Endothelial cell of umbilical vein (primary cell): Measurements from ENCODE around the gene EHD3. TPM values are rescaled to one million over a fixed set of nuclear protein-coding genes. Genes with fewer than 3 reads are reported as not detected.

Experiments
- BruUV-seq: library from RNA; stranded (reverse); fragments of 400-500 nt; replicated peaks from 2 replicates; lab custom pipeline; 2021; lab: Mats Ljungman, UMichigan
- CTCF ChIA-PET: fragments of 300-600, 350-600 bp; sonication (Branson Sonifier 250); formaldehyde crosslinking; loops from one replicate; lab custom pipeline; 2021; ENCODE audit warnings: antibody characterized with exemption, inconsistent platforms; lab: Charles Lee
- POLR2A ChIA-PET: fragments of 300-600, 350-600 bp; sonication (Branson Sonifier 250); formaldehyde crosslinking; loops from one replicate; lab custom pipeline; 2021; ENCODE audit warnings: antibody characterized with exemption, inconsistent platforms; lab: Charles Lee
- DNase-seq: peaks from one replicate; pipeline ENCODE4 v3.0.0-alpha.2; 2011; ENCODE audit warnings: low read depth, low spot score
- FAIRE-seq: peaks from 2 replicates; lab custom pipeline; 2011; peaks lifted over from hg19 to GRCh38; lab: Jason Lieb, UNC
- H2AFZ ChIP-seq: 2 replicates; pipeline ENCODE4 v1.6.0; 2012; ENCODE audit warnings: low read depth, low read length, control low read depth, inconsistent platforms
- H3K27ac ChIP-seq: 2 replicates; pipeline ENCODE4 v1.5.1; 2011; ENCODE audit warnings: low read depth, mild to moderate bottlenecking, control low read depth, low read length, moderate library complexity; ENCODE audit not compliant: insufficient read depth
- H3K27me3 ChIP-seq, 2 experiments: 2 replicates each; pipeline versions ENCODE4 v1.6.0 to v1.6.1; 2011; ENCODE audit warnings: low read length in 2 of 2, mixed read lengths in 1 of 2; ENCODE audit not compliant: control insufficient read depth in 2 of 2, insufficient read depth in 2 of 2
- H3K36me3 ChIP-seq, 2 experiments: 2 replicates in 1 of 2; 3 replicates in 1 of 2; pipeline ENCODE4 v1.5.1; 2011; ENCODE audit warnings: low read length in 2 of 2, mild to moderate bottlenecking in 1 of 2, moderate library complexity in 1 of 2; ENCODE audit not compliant: control insufficient read depth in 2 of 2, insufficient read depth in 2 of 2; ENCODE audit errors: extremely low read depth in 1 of 2
- H3K4me1 ChIP-seq: 3 replicates; pipeline ENCODE4 v1.5.1; 2011; ENCODE audit warnings: mild to moderate bottlenecking, low read length; ENCODE audit not compliant: control insufficient read depth, insufficient read depth; ENCODE audit errors: extremely low read depth
- H3K4me2 ChIP-seq: 2 replicates; pipeline ENCODE4 v1.6.1; 2011; ENCODE audit warnings: low read length, control low read depth, mixed read lengths; ENCODE audit not compliant: insufficient read depth
- H3K4me3 ChIP-seq, 3 experiments: fragments of 200-600 bp in 1 of 3; sonication (generic), shearing (Covaris generic) in 1 of 3; replicated peaks in 1 of 3; 2 replicates each; pipeline ENCODE4 v1.5.1; 2011 to 2016; ENCODE audit warnings: control low read depth in 3 of 3, low read length in 3 of 3, mild to moderate bottlenecking in 2 of 3, inconsistent platforms in 1 of 3, low read depth in 1 of 3, moderate library complexity in 1 of 3; ENCODE audit not compliant: insufficient read depth in 1 of 3
- H3K79me2 ChIP-seq: 2 replicates; pipeline ENCODE4 v1.6.0; 2012; ENCODE audit warnings: low read length, inconsistent platforms; ENCODE audit not compliant: control insufficient read depth, insufficient read depth
- H3K9ac ChIP-seq: replicated peaks from 2 replicates; pipeline ENCODE3; 2011; ENCODE audit warnings: low read length, control low read depth; ENCODE audit not compliant: insufficient read depth; ENCODE audit errors: extremely low read depth
- H3K9me1 ChIP-seq: replicated peaks from 3 replicates; pipeline ENCODE4 v1.6.0; 2011; ENCODE audit warnings: mild to moderate bottlenecking, low read length; ENCODE audit not compliant: control insufficient read depth, insufficient read depth; ENCODE audit errors: extremely low read depth
- H3K9me3 ChIP-seq: replicated peaks from 2 replicates; pipeline ENCODE4 v1.5.1; 2012; ENCODE audit warnings: low read length, inconsistent platforms; ENCODE audit not compliant: control insufficient read depth, insufficient read depth
- H4K20me1 ChIP-seq: replicated peaks from 2 replicates; pipeline ENCODE3; 2011; ENCODE audit warnings: mild to moderate bottlenecking, low read length; ENCODE audit not compliant: control insufficient read depth, insufficient read depth; ENCODE audit errors: extremely low read depth
- EZH2 ChIP-seq: IDR thresholded peaks from 2 replicates; pipeline ENCODE4 v1.6.1; 2012; ENCODE audit warnings: borderline replicate concordance, low read depth, mild to moderate bottlenecking, moderate library complexity, low read length, inconsistent platforms; ENCODE audit not compliant: severe bottlenecking
- FOS ChIP-seq: IDR thresholded peaks from 2 replicates; pipeline ENCODE4 v1.6.1; 2011; ENCODE audit warnings: mild to moderate bottlenecking, low read length, moderate library complexity, borderline replicate concordance; ENCODE audit not compliant: insufficient read depth
- GATA2 ChIP-seq: IDR thresholded peaks from 2 replicates; pipeline ENCODE4 v1.7.0; 2011; ENCODE audit warnings: low read depth, mild to moderate bottlenecking, moderate library complexity, mixed read lengths, low read length; ENCODE audit not compliant: insufficient read length, insufficient read depth
- JUN ChIP-seq: IDR thresholded peaks from 2 replicates; pipeline ENCODE4 v1.6.1; 2011; ENCODE audit warnings: borderline replicate concordance, low read depth; ENCODE audit not compliant: insufficient read length, insufficient read depth
- MYC ChIP-seq: IDR thresholded peaks from one replicate; pipeline ENCODE4 v1.6.1; 2011; ENCODE audit warnings: mild to moderate bottlenecking, low read depth, low read length
- POLR2A ChIP-seq: IDR thresholded peaks from 2 replicates; pipeline ENCODE4 v1.6.1; 2012; ENCODE audit warnings: low read depth, mild to moderate bottlenecking, control low read depth, low read length
- POLR2AphosphoS5 ChIP-seq: IDR thresholded peaks from 2 replicates; pipeline ENCODE4 v1.6.1; 2012; ENCODE audit warnings: low read depth, mild to moderate bottlenecking, control low read depth, low read length, moderate library complexity; ENCODE audit not compliant: insufficient read depth
- dilution Hi-C: fragments of 300-500 bp; cut with MboI; formaldehyde crosslinking; loops from one replicate; pipeline ENCODE4 v1.15.0; 2019; ENCODE audit warnings: low sequenced_read_pairs; ENCODE audit not compliant: extremely low pct_ligation_motif_present
- intact Hi-C: fragments of 100-400 bp; cut with micrococcal nuclease; formaldehyde crosslinking; loops from one replicate; pipeline ENCODE4 v1.10.0; 2022
- polyA plus RNA-seq, 4 experiments: library from polyadenylated mRNA; depleted of rRNA in 3 of 4; stranded (reverse) in 3 of 4; unstranded in 1 of 4; fragments of >200 nt; gene quantifications; 2 replicates each; pipeline versions ENCODE4 v1.2.1 to v1.2.3, GENCODE V29; 2011 to 2012; ENCODE audit warnings: missing spikeins in 1 of 4
- total RNA-seq: library from RNA; stranded (reverse); gene quantifications from 2 replicates; pipeline ENCODE4 v1.2.3, GENCODE V29; 2021
- TF ChIP-seq, protein P1 (sequence below), 2 donors: IDR thresholded peaks; 1 replicate in 1 of 2; 2 replicates in 1 of 2; pipeline ENCODE4 v1.5.1; 2011; ENCODE audit warnings: low read length in 2 of 2, mild to moderate bottlenecking in 2 of 2, moderate library complexity in 2 of 2, control low read depth in 1 of 2, inconsistent platforms in 1 of 2, low read depth in 1 of 2; ENCODE audit not compliant: insufficient read depth in 1 of 2; ENCODE audit errors: extremely low read depth in 1 of 2
- TF ChIP-seq, protein P2 (sequence below): IDR thresholded peaks from 2 replicates; pipeline ENCODE4 v1.6.1; 2011; ENCODE audit not compliant: insufficient read depth, insufficient read length

Gene EHD3
- total and polyA plus RNA-seq, 2 donors (not counting 3 experiments of a cell fraction or from before 2014, with no cell fraction given) = 6.5 to 12.1 TPM

DNA sequence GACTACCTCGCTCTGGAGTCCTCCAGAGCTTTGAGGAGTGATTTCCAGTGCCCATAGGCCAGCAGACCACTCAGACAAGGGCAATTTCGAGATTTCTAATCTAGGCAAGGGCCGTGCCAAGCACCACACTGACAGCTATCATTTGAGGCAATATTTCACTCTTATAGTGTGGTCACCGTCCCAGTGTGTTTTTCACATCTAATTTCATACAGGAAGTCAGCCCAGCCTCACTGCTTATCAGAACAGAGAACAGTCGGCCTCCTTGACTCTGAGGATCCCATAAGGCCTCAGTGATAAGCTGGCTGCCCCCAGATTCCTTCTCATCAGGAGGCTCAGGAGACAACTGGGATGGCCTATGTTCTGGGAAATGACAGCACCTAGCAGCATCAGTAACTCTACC lies 17.2 kb upstream of the EHD3 start:
- no TSS peak for BruUV-seq
- FAIRE-seq = no peak

More for the DNA sequence above, 17.2 kb upstream of the EHD3 start:
- no peaks in the 10 kb centered on the region for H4K20me1 ChIP-seq
- no peak overlapping the region for H2AFZ ChIP-seq
- no peaks in the 10 kb centered on the region for H3K36me3 ChIP-seq
- ChIA-PET POLR2A (no interaction called here), CTCF (no interaction called here)
- no peak overlapping the region for H3K4me3 ChIP-seq
- no peaks in the 10 kb centered on the region for H3K79me2 ChIP-seq
- no peaks in the 10 kb centered on the region for H3K27me3 ChIP-seq
- intact Hi-C loops = no loop called here
- no peak overlapping the region for H3K9ac ChIP-seq
- no peaks in the 10 kb centered on the region for H3K9me1 ChIP-seq
- dilution Hi-C loops = no loop called here
- no peak overlapping the region for H3K27ac ChIP-seq
- no peaks in the 10 kb centered on the region for H3K4me1 ChIP-seq
- H3K4me2 ChIP-seq = no peak overlapping the region
- no peaks in the 10 kb centered on the region for H3K9me3 ChIP-seq
- no peak for DNase-seq
- TF ChIP-seq JUN (no peak), EZH2 (no peak), POLR2AphosphoS5 (no peak), MYC (no peak), GATA2 (no peak), FOS (no peak), POLR2A (no peak)
- TF ChIP-seq, protein P1, sequence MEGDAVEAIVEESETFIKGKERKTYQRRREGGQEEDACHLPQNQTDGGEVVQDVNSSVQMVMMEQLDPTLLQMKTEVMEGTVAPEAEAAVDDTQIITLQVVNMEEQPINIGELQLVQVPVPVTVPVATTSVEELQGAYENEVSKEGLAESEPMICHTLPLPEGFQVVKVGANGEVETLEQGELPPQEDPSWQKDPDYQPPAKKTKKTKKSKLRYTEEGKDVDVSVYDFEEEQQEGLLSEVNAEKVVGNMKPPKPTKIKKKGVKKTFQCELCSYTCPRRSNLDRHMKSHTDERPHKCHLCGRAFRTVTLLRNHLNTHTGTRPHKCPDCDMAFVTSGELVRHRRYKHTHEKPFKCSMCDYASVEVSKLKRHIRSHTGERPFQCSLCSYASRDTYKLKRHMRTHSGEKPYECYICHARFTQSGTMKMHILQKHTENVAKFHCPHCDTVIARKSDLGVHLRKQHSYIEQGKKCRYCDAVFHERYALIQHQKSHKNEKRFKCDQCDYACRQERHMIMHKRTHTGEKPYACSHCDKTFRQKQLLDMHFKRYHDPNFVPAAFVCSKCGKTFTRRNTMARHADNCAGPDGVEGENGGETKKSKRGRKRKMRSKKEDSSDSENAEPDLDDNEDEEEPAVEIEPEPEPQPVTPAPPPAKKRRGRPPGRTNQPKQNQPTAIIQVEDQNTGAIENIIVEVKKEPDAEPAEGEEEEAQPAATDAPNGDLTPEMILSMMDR (IDR thresholded peaks at IDR 0.05; ENCODE audit: extremely low read depth in 1 of 2, insufficient read depth in 1 of 2, low read depth in 1 of 2, low read length in 2 of 2) = no peak
- TF ChIP-seq, protein P2, sequence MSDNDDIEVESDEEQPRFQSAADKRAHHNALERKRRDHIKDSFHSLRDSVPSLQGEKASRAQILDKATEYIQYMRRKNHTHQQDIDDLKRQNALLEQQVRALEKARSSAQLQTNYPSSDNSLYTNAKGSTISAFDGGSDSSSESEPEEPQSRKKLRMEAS = no peak
